Endothelial cell of umbilical vein (primary cell): ENCODE measurements around the gene ZNF839. TPM values are rescaled to one million over a fixed set of nuclear protein-coding genes. Genes with fewer than 3 reads are reported as not detected.

Source experiments
- BruUV-seq: library from RNA; stranded (reverse); fragments of 400-500 nt; replicated peaks from 2 replicates; lab custom pipeline; 2021; lab: Mats Ljungman, UMichigan
- CTCF ChIA-PET: fragments of 300-600, 350-600 bp; sonication (Branson Sonifier 250); formaldehyde crosslinking; loops from one replicate; lab custom pipeline; 2021; ENCODE audit warnings: antibody characterized with exemption, inconsistent platforms; lab: Charles Lee
- POLR2A ChIA-PET: fragments of 300-600, 350-600 bp; sonication (Branson Sonifier 250); formaldehyde crosslinking; loops from one replicate; lab custom pipeline; 2021; ENCODE audit warnings: antibody characterized with exemption, inconsistent platforms; lab: Charles Lee
- DNase-seq: peaks from one replicate; pipeline ENCODE4 v3.0.0-alpha.2; 2011; ENCODE audit warnings: low read depth, low spot score
- FAIRE-seq: peaks from 2 replicates; lab custom pipeline; 2011; peaks lifted over from hg19 to GRCh38; lab: Jason Lieb, UNC
- H2AFZ ChIP-seq: 2 replicates; pipeline ENCODE4 v1.6.0; 2012; ENCODE audit warnings: low read depth, low read length, control low read depth, inconsistent platforms
- H3K27ac ChIP-seq: 2 replicates; pipeline ENCODE4 v1.5.1; 2011; ENCODE audit warnings: low read depth, mild to moderate bottlenecking, control low read depth, low read length, moderate library complexity; ENCODE audit not compliant: insufficient read depth
- H3K27me3 ChIP-seq, 2 experiments: 2 replicates each; pipeline versions ENCODE4 v1.6.0 to v1.6.1; 2011; ENCODE audit warnings: low read length in 2 of 2, mixed read lengths in 1 of 2; ENCODE audit not compliant: control insufficient read depth in 2 of 2, insufficient read depth in 2 of 2
- H3K36me3 ChIP-seq, 2 experiments: 2 replicates in 1 of 2; 3 replicates in 1 of 2; pipeline ENCODE4 v1.5.1; 2011; ENCODE audit warnings: low read length in 2 of 2, mild to moderate bottlenecking in 1 of 2, moderate library complexity in 1 of 2; ENCODE audit not compliant: control insufficient read depth in 2 of 2, insufficient read depth in 2 of 2; ENCODE audit errors: extremely low read depth in 1 of 2
- H3K4me1 ChIP-seq: 3 replicates; pipeline ENCODE4 v1.5.1; 2011; ENCODE audit warnings: mild to moderate bottlenecking, low read length; ENCODE audit not compliant: control insufficient read depth, insufficient read depth; ENCODE audit errors: extremely low read depth
- H3K4me2 ChIP-seq: 2 replicates; pipeline ENCODE4 v1.6.1; 2011; ENCODE audit warnings: low read length, control low read depth, mixed read lengths; ENCODE audit not compliant: insufficient read depth
- H3K4me3 ChIP-seq, 3 experiments: fragments of 200-600 bp in 1 of 3; sonication (generic), shearing (Covaris generic) in 1 of 3; replicated peaks in 1 of 3; 2 replicates each; pipeline ENCODE4 v1.5.1; 2011 to 2016; ENCODE audit warnings: control low read depth in 3 of 3, low read length in 3 of 3, mild to moderate bottlenecking in 2 of 3, inconsistent platforms in 1 of 3, low read depth in 1 of 3, moderate library complexity in 1 of 3; ENCODE audit not compliant: insufficient read depth in 1 of 3
- H3K79me2 ChIP-seq: 2 replicates; pipeline ENCODE4 v1.6.0; 2012; ENCODE audit warnings: low read length, inconsistent platforms; ENCODE audit not compliant: control insufficient read depth, insufficient read depth
- H3K9ac ChIP-seq: replicated peaks from 2 replicates; pipeline ENCODE3; 2011; ENCODE audit warnings: low read length, control low read depth; ENCODE audit not compliant: insufficient read depth; ENCODE audit errors: extremely low read depth
- H3K9me1 ChIP-seq: replicated peaks from 3 replicates; pipeline ENCODE4 v1.6.0; 2011; ENCODE audit warnings: mild to moderate bottlenecking, low read length; ENCODE audit not compliant: control insufficient read depth, insufficient read depth; ENCODE audit errors: extremely low read depth
- H3K9me3 ChIP-seq: replicated peaks from 2 replicates; pipeline ENCODE4 v1.5.1; 2012; ENCODE audit warnings: low read length, inconsistent platforms; ENCODE audit not compliant: control insufficient read depth, insufficient read depth
- H4K20me1 ChIP-seq: replicated peaks from 2 replicates; pipeline ENCODE3; 2011; ENCODE audit warnings: mild to moderate bottlenecking, low read length; ENCODE audit not compliant: control insufficient read depth, insufficient read depth; ENCODE audit errors: extremely low read depth
- CTCF ChIP-seq, 2 donors: IDR thresholded peaks; 1 replicate in 1 of 2; 2 replicates in 1 of 2; pipeline ENCODE4 v1.5.1; 2011; ENCODE audit warnings: low read length in 2 of 2, mild to moderate bottlenecking in 2 of 2, moderate library complexity in 2 of 2, control low read depth in 1 of 2, inconsistent platforms in 1 of 2, low read depth in 1 of 2; ENCODE audit not compliant: insufficient read depth in 1 of 2; ENCODE audit errors: extremely low read depth in 1 of 2
- EZH2 ChIP-seq: IDR thresholded peaks from 2 replicates; pipeline ENCODE4 v1.6.1; 2012; ENCODE audit warnings: borderline replicate concordance, low read depth, mild to moderate bottlenecking, moderate library complexity, low read length, inconsistent platforms; ENCODE audit not compliant: severe bottlenecking
- FOS ChIP-seq: IDR thresholded peaks from 2 replicates; pipeline ENCODE4 v1.6.1; 2011; ENCODE audit warnings: mild to moderate bottlenecking, low read length, moderate library complexity, borderline replicate concordance; ENCODE audit not compliant: insufficient read depth
- GATA2 ChIP-seq: IDR thresholded peaks from 2 replicates; pipeline ENCODE4 v1.7.0; 2011; ENCODE audit warnings: low read depth, mild to moderate bottlenecking, moderate library complexity, mixed read lengths, low read length; ENCODE audit not compliant: insufficient read length, insufficient read depth
- JUN ChIP-seq: IDR thresholded peaks from 2 replicates; pipeline ENCODE4 v1.6.1; 2011; ENCODE audit warnings: borderline replicate concordance, low read depth; ENCODE audit not compliant: insufficient read length, insufficient read depth
- MAX ChIP-seq: IDR thresholded peaks from 2 replicates; pipeline ENCODE4 v1.6.1; 2011; ENCODE audit not compliant: insufficient read depth, insufficient read length
- MYC ChIP-seq: IDR thresholded peaks from one replicate; pipeline ENCODE4 v1.6.1; 2011; ENCODE audit warnings: mild to moderate bottlenecking, low read depth, low read length
- POLR2A ChIP-seq: IDR thresholded peaks from 2 replicates; pipeline ENCODE4 v1.6.1; 2012; ENCODE audit warnings: low read depth, mild to moderate bottlenecking, control low read depth, low read length
- POLR2AphosphoS5 ChIP-seq: IDR thresholded peaks from 2 replicates; pipeline ENCODE4 v1.6.1; 2012; ENCODE audit warnings: low read depth, mild to moderate bottlenecking, control low read depth, low read length, moderate library complexity; ENCODE audit not compliant: insufficient read depth
- dilution Hi-C: fragments of 300-500 bp; cut with MboI; formaldehyde crosslinking; loops from one replicate; pipeline ENCODE4 v1.15.0; 2019; ENCODE audit warnings: low sequenced_read_pairs; ENCODE audit not compliant: extremely low pct_ligation_motif_present
- intact Hi-C: fragments of 100-400 bp; cut with micrococcal nuclease; formaldehyde crosslinking; loops from one replicate; pipeline ENCODE4 v1.10.0; 2022
- polyA plus RNA-seq, 4 experiments: library from polyadenylated mRNA; depleted of rRNA in 3 of 4; stranded (reverse) in 3 of 4; unstranded in 1 of 4; fragments of >200 nt; gene quantifications; 2 replicates each; pipeline versions ENCODE4 v1.2.1 to v1.2.3, GENCODE V29; 2011 to 2012; ENCODE audit warnings: missing spikeins in 1 of 4
- total RNA-seq: library from RNA; stranded (reverse); gene quantifications from 2 replicates; pipeline ENCODE4 v1.2.3, GENCODE V29; 2021

The ZNF839 gene
- total and polyA plus RNA-seq, 2 donors (not counting 3 experiments of a cell fraction or from before 2014, with no cell fraction given): 9.8 to 12.5 TPM

GRCh38 chr14:102278631-102278935 is 41.0 kb upstream of the ZNF839 start:
- no peak for TF ChIP-seq MAX
- ChIA-PET POLR2A (no interaction called here), CTCF (no interaction called here)
- no peak for DNase-seq
- Histone ChIP-seq H3K9ac (no peak overlapping the region), H3K36me3 (no peaks in the 10 kb centered on the region), H3K27ac (no peak overlapping the region), H3K4me1 (no peaks in the 10 kb centered on the region), H2AFZ (no peak overlapping the region), H3K4me2 (no peak overlapping the region), H3K9me1 (no peaks in the 10 kb centered on the region), H3K27me3 (no peaks in the 10 kb centered on the region), H3K9me3 (no peaks in the 10 kb centered on the region), H3K4me3 (no peak overlapping the region), H3K79me2 (no peaks in the 10 kb centered on the region), H4K20me1 (no peaks in the 10 kb centered on the region)
- dilution Hi-C loops: no loop called here
- BruUV-seq: no TSS peak
- FAIRE-seq: no peak
- intact Hi-C loops: no loop called here

- dilution Hi-C loops (no loop called here), intact Hi-C loops (no loop called here)
- Histone ChIP-seq H3K36me3 (no peaks in the 10 kb centered on the region), H3K79me2 (no peaks in the 10 kb centered on the region), H3K9me3 (no peaks in the 10 kb centered on the region), H3K4me2 (no peak overlapping the region), H3K4me1 (no peaks in the 10 kb centered on the region), H3K9ac (no peak overlapping the region), H4K20me1 (no peaks in the 10 kb centered on the region), H3K4me3 (no peak overlapping the region), H3K27me3 (no peaks in the 10 kb centered on the region), H2AFZ (peak overlapping the region; percentile 55), H3K27ac (no peak overlapping the region), H3K9me1 (no peaks in the 10 kb centered on the region)
- CTCF ChIA-PET: no interaction called here
- DNase-seq (no peak), FAIRE-seq (no peak)
- no TSS peak for BruUV-seq
- TF ChIP-seq CTCF (IDR thresholded peaks at IDR 0.05; ENCODE audit: extremely low read depth in 1 of 2, insufficient read depth in 1 of 2, low read depth in 1 of 2, low read length in 2 of 2) (no peak), MYC (no peak), FOS (no peak), GATA2 (no peak), MAX (no peak), EZH2 (no peak), POLR2AphosphoS5 (no peak), POLR2A (no peak), JUN (no peak)
- POLR2A ChIA-PET: no interaction called here
These were observed 40.3 kb upstream of the ZNF839 start for GRCh38 chr14:102279282-102279681.
